Body of pancreas (tissue), 4 donors: ENCODE data around the gene C3orf18. TPM values are rescaled to one million over a fixed set of nuclear protein-coding genes. Genes with fewer than 3 reads are reported as not detected.

Experiments
- ATAC-seq: fragments of 150-250 bp; one replicate; pipeline ENCODE4 v1.9.1; 2016
- DNase-seq, 4 donors: peaks; one replicate each; pipeline ENCODE4 v3.0.0-alpha.2; 2019
- H3K27ac ChIP-seq, 4 donors: fragments of 200-600 bp; sonication (generic); 1 replicate in 3 of 4; 2 replicates in 1 of 4; pipeline versions ENCODE4 v1.5.1 to v1.6.1; 2016 to 2019; ENCODE audit warnings: mild to moderate bottlenecking in 1 of 4, mixed read lengths in 1 of 4, moderate library complexity in 1 of 4
- H3K27me3 ChIP-seq, 2 donors: fragments of 200-600 bp; sonication (generic); one replicate each; pipeline ENCODE4 v1.6.0; 2016; ENCODE audit warnings: mild to moderate bottlenecking in 1 of 2
- H3K36me3 ChIP-seq, 2 donors: fragments of 200-600 bp; sonication (generic); replicated peaks in 1 of 2; 2 replicates each; pipeline ENCODE4 v1.5.1; 2016; ENCODE audit warnings: low read depth in 2 of 2; ENCODE audit not compliant: insufficient read depth in 1 of 2
- H3K4me1 ChIP-seq: fragments of 200-600 bp; sonication (generic); one replicate; pipeline ENCODE4 v1.6.0; 2016
- H3K4me3 ChIP-seq, 2 donors: fragments of 200-600 bp; sonication (generic); 1 replicate in 1 of 2; 2 replicates in 1 of 2; pipeline ENCODE4 v1.5.1; 2016 to 2019
- H3K9me3 ChIP-seq, 3 donors: fragments of 200-600 bp; sonication (generic); 1 replicate in 2 of 3; 2 replicates in 1 of 3; pipeline ENCODE4 v1.5.1; 2016
- POLR2A ChIP-seq, 3 donors: fragments of 450-650 bp; IDR thresholded peaks; one replicate each; pipeline ENCODE4 v1.6.1; 2016; ENCODE audit warnings: antibody characterized with exemption in 3 of 3, mild to moderate bottlenecking in 2 of 3
- WGBS, 2 donors: methylation state at CpG; one replicate each; pipeline ENCODE4 v1.1.5; 2017; 5-methylcytosine and 5-hydroxymethylcytosine counted together
- intact Hi-C: fragments of 100-400 bp; cut with DNase I; formaldehyde crosslinking; loops from one replicate; pipeline ENCODE4 v1.15.1; 2023
- total RNA-seq, 2 donors: library from RNA; depleted of rRNA; stranded (reverse); fragments of >200 nt; gene quantifications; one replicate each; pipeline ENCODE4 v1.1.0, GENCODE V29; 2016
- TF ChIP-seq, protein P1 (sequence below), 7 experiments: fragments of 450-650 bp in 4 of 7; fragments of 200-600 bp in 3 of 7; sonication (generic) in 3 of 7; IDR thresholded peaks; one replicate each; pipeline ENCODE4 v1.5.1; 2016 to 2019; ENCODE audit warnings: antibody characterized with exemption in 7 of 7

Gene C3orf18
- total RNA-seq, 2 donors from 2014 or later: 6.3 to 11.4 TPM

DNA sequence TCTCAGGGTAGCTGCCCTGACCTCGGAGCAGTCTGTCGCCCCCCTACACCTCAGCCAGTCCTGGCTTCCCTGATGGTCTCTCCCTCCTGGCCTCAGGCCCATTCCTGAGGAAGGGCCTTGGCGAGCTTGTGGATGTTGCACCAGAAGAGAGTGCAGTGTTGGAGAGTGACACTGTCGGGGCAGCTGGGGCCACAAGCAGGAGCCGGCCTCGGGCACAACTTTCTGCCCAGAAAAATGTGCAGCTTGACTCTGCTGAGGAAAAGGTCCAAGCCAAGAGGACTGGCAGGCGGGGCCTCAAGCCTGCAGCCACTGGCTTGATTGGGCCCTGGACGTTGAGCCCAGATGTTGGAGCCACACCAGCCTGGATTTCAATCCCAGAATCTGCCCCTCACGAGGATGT lies 14.5 kb upstream of the C3orf18 start:
- ATAC-seq (no peak), DNase-seq (no peak)
- Histone ChIP-seq H3K4me3 (no peak overlapping the region), H3K27me3 (no peaks in the 10 kb centered on the region), H3K4me1 (peaks cover 69% of the 10 kb centered on the region), H3K36me3 (no peaks in the 10 kb centered on the region), H3K27ac (peak overlapping the region in 1 of 4 donors; percentile 87), H3K9me3 (no peaks in the 10 kb centered on the region)
- TF ChIP-seq, protein P1, sequence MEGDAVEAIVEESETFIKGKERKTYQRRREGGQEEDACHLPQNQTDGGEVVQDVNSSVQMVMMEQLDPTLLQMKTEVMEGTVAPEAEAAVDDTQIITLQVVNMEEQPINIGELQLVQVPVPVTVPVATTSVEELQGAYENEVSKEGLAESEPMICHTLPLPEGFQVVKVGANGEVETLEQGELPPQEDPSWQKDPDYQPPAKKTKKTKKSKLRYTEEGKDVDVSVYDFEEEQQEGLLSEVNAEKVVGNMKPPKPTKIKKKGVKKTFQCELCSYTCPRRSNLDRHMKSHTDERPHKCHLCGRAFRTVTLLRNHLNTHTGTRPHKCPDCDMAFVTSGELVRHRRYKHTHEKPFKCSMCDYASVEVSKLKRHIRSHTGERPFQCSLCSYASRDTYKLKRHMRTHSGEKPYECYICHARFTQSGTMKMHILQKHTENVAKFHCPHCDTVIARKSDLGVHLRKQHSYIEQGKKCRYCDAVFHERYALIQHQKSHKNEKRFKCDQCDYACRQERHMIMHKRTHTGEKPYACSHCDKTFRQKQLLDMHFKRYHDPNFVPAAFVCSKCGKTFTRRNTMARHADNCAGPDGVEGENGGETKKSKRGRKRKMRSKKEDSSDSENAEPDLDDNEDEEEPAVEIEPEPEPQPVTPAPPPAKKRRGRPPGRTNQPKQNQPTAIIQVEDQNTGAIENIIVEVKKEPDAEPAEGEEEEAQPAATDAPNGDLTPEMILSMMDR (IDR thresholded peaks at IDR 0.05): no peak
- TF ChIP-seq POLR2A (IDR thresholded peaks at IDR 0.05): no peak
- intact Hi-C loops: no loop called here
- WGBS, 2 donors: 72 to 87% methylated on average over 8 to 9 of the region's 9 CpGs

DNA sequence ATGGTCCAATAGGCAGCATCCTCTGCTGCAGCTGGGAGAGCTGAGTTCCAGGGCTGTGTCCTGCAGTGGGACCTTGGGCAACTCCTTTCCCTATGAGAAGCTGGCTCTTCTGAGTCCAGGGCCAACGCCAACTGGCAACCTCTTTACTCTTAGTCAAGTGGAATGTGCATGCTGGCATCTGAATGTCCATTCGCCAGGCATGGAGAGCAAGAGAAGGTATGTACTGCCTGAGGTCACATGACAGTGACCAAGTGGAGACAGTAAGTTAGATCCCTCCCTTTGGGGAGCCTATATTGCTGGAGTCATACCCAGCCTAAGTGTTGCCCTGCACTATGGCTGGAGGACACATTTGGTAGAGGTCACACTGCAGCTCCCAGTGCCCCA lies 13.9 kb upstream of the C3orf18 start:
- no peak overlapping the region for H3K4me3 ChIP-seq
- no peaks in the 10 kb centered on the region for H3K27me3 ChIP-seq
- DNase-seq: no peak
- peaks cover 64% of the 10 kb centered on the region for H3K4me1 ChIP-seq
- intact Hi-C loops: no loop called here
- H3K36me3 ChIP-seq: no peaks in the 10 kb centered on the region
- H3K27ac ChIP-seq: peak overlapping the region in 2 of 4 donors; percentile 18 to 33
- no peak for TF ChIP-seq POLR2A (IDR thresholded peaks at IDR 0.05)
- TF ChIP-seq, protein P1 (IDR thresholded peaks at IDR 0.05): no peak
- no peak for ATAC-seq
- WGBS, 2 donors: 93% methylated on average over 2 of the region's 2 CpGs; no CpG with 5 or more reads in 1 of the 2 donors
- H3K9me3 ChIP-seq: no peaks in the 10 kb centered on the region

DNA sequence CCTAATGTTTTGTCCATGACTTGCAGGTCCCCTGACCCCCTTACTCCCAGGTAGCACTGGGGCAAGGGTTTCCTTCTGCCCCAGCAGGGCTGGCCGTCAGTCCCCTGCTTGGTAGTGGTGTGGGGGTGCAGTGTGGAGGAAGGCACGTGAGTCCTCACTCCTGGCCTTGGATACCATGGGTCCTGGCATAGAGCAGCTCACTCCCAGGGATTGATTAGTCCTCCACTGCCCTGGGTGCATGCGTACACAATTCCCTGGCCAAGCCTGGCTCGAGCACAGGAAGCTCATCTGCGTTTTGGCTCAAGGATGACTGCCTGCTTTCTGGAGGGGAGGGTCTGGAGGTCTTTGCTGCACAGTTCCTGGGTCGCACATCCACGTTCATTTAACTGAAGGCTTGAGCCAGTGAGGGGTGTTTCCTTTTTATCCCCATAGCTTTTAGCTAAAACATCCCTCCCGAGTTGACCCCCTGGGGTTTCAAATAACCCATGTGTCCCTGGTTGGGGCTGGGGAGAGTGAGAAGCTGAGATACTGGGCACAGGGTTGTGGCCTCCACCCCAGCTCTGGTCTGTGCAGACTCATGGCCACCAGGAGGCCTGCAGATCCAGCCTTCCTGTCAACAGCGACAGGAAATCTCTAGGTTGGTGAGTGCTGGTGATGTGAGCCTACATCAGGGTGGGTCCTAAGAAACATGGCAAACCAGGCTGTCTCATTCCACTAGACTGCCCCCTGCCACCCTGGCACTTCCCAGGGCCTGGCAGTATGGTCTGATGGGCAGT lies 13.3 kb upstream of the C3orf18 start:
- peak; percentile 40 to 55 (median 51) for DNase-seq
- no peak overlapping the region for H3K4me3 ChIP-seq
- peak overlapping the region in 3 of 4 donors; percentile 10 to 33 (median 18) for H3K27ac ChIP-seq
- peak; percentile 56 for ATAC-seq
- TF ChIP-seq, protein P1 (IDR thresholded peaks at IDR 0.05): peak in 2 of 7 experiments; percentile 8 to 10
- TF ChIP-seq POLR2A (IDR thresholded peaks at IDR 0.05): no peak
- no peaks in the 10 kb centered on the region for H3K9me3 ChIP-seq
- no peaks in the 10 kb centered on the region for H3K36me3 ChIP-seq
- intact Hi-C loops: no loop called here
- WGBS, 2 donors: 61 to 92% methylated on average over 4 to 9 of the region's 9 CpGs
- no peaks in the 10 kb centered on the region for H3K27me3 ChIP-seq
- peaks cover 58% of the 10 kb centered on the region for H3K4me1 ChIP-seq

DNA sequence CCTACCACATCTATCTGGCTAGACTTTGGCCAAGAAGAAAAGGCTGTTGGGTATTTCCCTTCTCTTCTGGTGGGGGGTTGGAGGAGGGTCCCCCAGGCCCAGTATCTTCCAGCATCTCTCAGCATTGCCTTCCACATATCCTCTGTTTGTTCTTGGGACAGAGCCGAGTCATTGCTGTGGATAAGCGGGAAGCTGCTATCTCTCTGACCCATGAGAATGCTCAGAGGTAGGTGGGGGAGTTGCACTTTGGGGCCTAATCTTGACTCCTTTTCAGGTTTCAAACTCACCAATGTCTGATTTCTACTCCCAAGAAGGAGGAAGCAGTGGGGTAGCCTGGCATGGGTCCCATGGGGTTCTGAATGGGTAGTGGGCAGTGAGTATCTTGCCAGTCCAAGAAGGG lies 9.8 kb upstream of the C3orf18 start:
- H3K27me3 ChIP-seq: no peaks in the 10 kb centered on the region
- DNase-seq (no peak), ATAC-seq (no peak)
- H3K9me3 ChIP-seq: no peaks in the 10 kb centered on the region
- WGBS, 2 donors: 63 to 100% methylated on average over 2 of the region's 2 CpGs
- H3K4me3 ChIP-seq: no peak overlapping the region
- peaks cover 28% of the 10 kb centered on the region for H3K4me1 ChIP-seq
- intact Hi-C loops: no loop called here
- no peak for TF ChIP-seq POLR2A (IDR thresholded peaks at IDR 0.05)
- TF ChIP-seq, protein P1 (IDR thresholded peaks at IDR 0.05): no peak
- H3K36me3 ChIP-seq: no peaks in the 10 kb centered on the region
- H3K27ac ChIP-seq: no peak overlapping the region

DNA sequence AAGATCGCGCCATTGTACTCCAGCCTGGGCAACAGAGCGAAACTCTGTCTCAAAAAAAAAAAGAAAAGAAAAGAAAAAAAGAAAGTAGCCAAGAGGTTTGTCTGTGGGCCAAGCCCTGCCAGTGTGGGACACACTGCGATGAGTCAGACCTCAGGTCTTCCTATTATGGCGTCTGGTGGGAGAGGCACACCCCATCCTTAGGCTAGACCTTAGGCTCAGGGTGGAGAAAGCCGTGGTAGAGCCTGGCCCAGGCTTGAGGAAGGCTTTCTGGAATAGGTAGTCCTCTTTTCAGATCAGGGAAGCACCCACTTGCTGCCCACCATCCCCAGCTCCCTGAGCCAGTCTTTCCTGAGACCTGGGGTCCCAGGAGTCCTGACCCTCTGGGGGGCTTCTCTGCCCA lies 7.8 kb upstream of the C3orf18 start:
- Histone ChIP-seq H3K36me3 (no peaks in the 10 kb centered on the region), H3K27me3 (no peaks in the 10 kb centered on the region), H3K27ac (no peak overlapping the region), H3K4me3 (no peak overlapping the region), H3K4me1 (peaks cover 19% of the 10 kb centered on the region), H3K9me3 (no peaks in the 10 kb centered on the region)
- no peak for DNase-seq
- intact Hi-C loops: no loop called here
- WGBS, 2 donors: 93 to 94% methylated on average over 6 of the region's 6 CpGs
- no peak for ATAC-seq
- TF ChIP-seq, protein P1 (IDR thresholded peaks at IDR 0.05): no peak
- no peak for TF ChIP-seq POLR2A (IDR thresholded peaks at IDR 0.05)
